ENCODE results near the gene PABPN1. TPM values are rescaled to one million over a fixed set of nuclear protein-coding genes. Genes with fewer than 3 reads are reported as not detected.
A peak's percentile ranks its signal among the peaks of the same experiment; 100 is the strongest.

The PABPN1 gene
- polyA plus RNA-seq, 3 donors: 54.4 to 356 (median 64.6) TPM

- H3K4me1 ChIP-seq (ENCODE audit: control insufficient read depth in 1 of 2, insufficient read depth in 2 of 2, low read length in 2 of 2): peaks cover 18 to 25% of the 10 kb centered on the region in 2 donors
- no peak for TF ChIP-seq CTCF (IDR thresholded peaks at IDR 0.05)
- H3K27me3 ChIP-seq (ENCODE audit: control insufficient read depth in 2 of 2, insufficient read depth in 2 of 2, low read length in 2 of 2): no peaks in the 10 kb centered on the region
- DNase-seq: no peak
- H3K4me2 ChIP-seq (replicated peaks; ENCODE audit: extremely low read depth, low read length, poor library complexity, severe bottlenecking): peak overlapping the region; percentile 95
- H4K20me1 ChIP-seq (ENCODE audit: insufficient read depth, low read length): no peaks in the 10 kb centered on the region
- Mint-ChIP-seq H3K27me3 (ENCODE audit: low read depth in 3 of 3) (peaks cover 0 to 2% (median 0%) of the 10 kb centered on the region in 3 donors), H3K4me3 (peak overlapping the region; percentile 98 to 99), H3K4me1 (peaks cover 24% of the 10 kb centered on the region), H3K36me3 (peaks cover 0 to 6% of the 10 kb centered on the region in 2 donors), H3K27ac (peak overlapping the region; percentile 84 to 94 (median 91)), H3K9me3 (no peaks in the 10 kb centered on the region)
- no peaks in the 10 kb centered on the region for H3K9me3 ChIP-seq (replicated peaks in 1 of 2; ENCODE audit: control insufficient read depth in 1 of 2, insufficient read depth in 1 of 2, low read length in 2 of 2)
- H3K79me2 ChIP-seq (ENCODE audit: insufficient read depth, low read length): peaks cover 36% of the 10 kb centered on the region
- peak overlapping the region; percentile 93 for H2AFZ ChIP-seq (ENCODE audit: insufficient read depth, low read depth, low read length, poor library complexity, severe bottlenecking)
- H3K9ac ChIP-seq (ENCODE audit: insufficient read depth, low read length, poor library complexity, severe bottlenecking): peak overlapping the region; percentile 92
- H3K36me3 ChIP-seq (replicated peaks in 1 of 2; ENCODE audit: control insufficient read depth in 1 of 2, insufficient read depth in 2 of 2, low read length in 2 of 2): peaks cover 3 to 7% of the 10 kb centered on the region in 2 donors
- H3K27ac ChIP-seq (ENCODE audit: low read depth in 1 of 2, low read length in 2 of 2): peak overlapping the region; percentile 42 to 91
- H3K4me3 ChIP-seq (replicated peaks in 1 of 3; ENCODE audit: low read depth in 2 of 3, low read length in 3 of 3): peak overlapping the region; percentile 70 to 94 (median 89)
- 0% methylated on average over 4 of the region's 22 CpGs for WGBS (ENCODE audit: insufficient coverage)
- intact Hi-C loops (cut with micrococcal nuclease): loop anchor here (1.0 to 10.0 kb wide), 5 partner anchors 15 to 191 kb away; partner anchors contain the start of genes PABPN1 (in 2 of the 2), ACIN1 (in 1 of the 2) and C14orf119 (in 1 of the 2)
These were observed 35.7 kb upstream of the PABPN1 start for GRCh38 chr14:23285530-23286019.

- intact Hi-C loops (cut with micrococcal nuclease): loop anchor here (1.0 to 10.0 kb wide), 5 partner anchors 14 to 191 kb away; partner anchors contain the start of genes PABPN1 (in 2 of the 2), ACIN1 (in 1 of the 2) and C14orf119 (in 1 of the 2)
- H3K9ac ChIP-seq (ENCODE audit: insufficient read depth, low read length, poor library complexity, severe bottlenecking): peak within 1 kb of the TSS; percentile 92
- H3K4me1 Mint-ChIP-seq: peaks cover 24% of the 10 kb centered on the region
- H3K27me3 ChIP-seq (ENCODE audit: control insufficient read depth in 2 of 2, insufficient read depth in 2 of 2, low read length in 2 of 2): no peaks in the 10 kb centered on the region
- H3K27me3 Mint-ChIP-seq (ENCODE audit: low read depth in 3 of 3): peaks cover 0 to 2% (median 0%) of the 10 kb centered on the region in 3 donors
- H3K9me3 ChIP-seq (replicated peaks in 1 of 2; ENCODE audit: control insufficient read depth in 1 of 2, insufficient read depth in 1 of 2, low read length in 2 of 2): no peaks in the 10 kb centered on the region
- TF ChIP-seq CTCF (IDR thresholded peaks at IDR 0.05): no peak
- no peaks in the 10 kb centered on the region for H3K9me3 Mint-ChIP-seq
- 1% methylated on average over 48 of the region's 53 CpGs for WGBS (ENCODE audit: insufficient coverage)
- H3K4me2 ChIP-seq (replicated peaks; ENCODE audit: extremely low read depth, low read length, poor library complexity, severe bottlenecking): peak within 1 kb of the TSS; percentile 95
- H3K36me3 Mint-ChIP-seq: peaks cover 0 to 5% of the 10 kb centered on the region in 2 donors
- H2AFZ ChIP-seq (ENCODE audit: insufficient read depth, low read depth, low read length, poor library complexity, severe bottlenecking): peak within 1 kb of the TSS; percentile 93
- no peaks in the 10 kb centered on the region for H4K20me1 ChIP-seq (ENCODE audit: insufficient read depth, low read length)
- H3K4me1 ChIP-seq (ENCODE audit: control insufficient read depth in 1 of 2, insufficient read depth in 2 of 2, low read length in 2 of 2): peaks cover 18 to 25% of the 10 kb centered on the region in 2 donors
- H3K4me3 ChIP-seq (replicated peaks in 1 of 3; ENCODE audit: low read depth in 2 of 3, low read length in 3 of 3): peak within 1 kb of the TSS; percentile 70 to 94 (median 89)
- peaks cover 36% of the 10 kb centered on the region for H3K79me2 ChIP-seq (ENCODE audit: insufficient read depth, low read length)
- peak within 1 kb of the TSS; percentile 98 to 99 for H3K4me3 Mint-ChIP-seq
- peaks cover 3 to 7% of the 10 kb centered on the region in 2 donors for H3K36me3 ChIP-seq (replicated peaks in 1 of 2; ENCODE audit: control insufficient read depth in 1 of 2, insufficient read depth in 2 of 2, low read length in 2 of 2)
- DNase-seq: peak; percentile 95 to 96 (median 95)
- peak within 1 kb of the TSS; percentile 91 to 95 for H3K27ac ChIP-seq (ENCODE audit: low read depth in 1 of 2, low read length in 2 of 2)
- peak within 1 kb of the TSS; percentile 94 to 99 (median 97) for H3K27ac Mint-ChIP-seq
These were observed 35.0 kb upstream of the PABPN1 start, which contains the start of gene HOMEZ for GRCh38 chr14:23286020-23286901. Gene HOMEZ (minus strand): TSS chr14:23286132. CDS start chr14:23285952, 180 bp downstream.
